HG03280 (cell line): ENCODE measurements around the gene DLG1.
"Not testable (repeated sequence)": the region's sequence is repeated elsewhere in the genome, so short reads cannot be mapped to it uniquely, and the experiment has no call there.

Source experiments
- ATAC-seq: cut with Tn5 transposase; IDR thresholded peaks from one replicate; pipeline ENCODE4 v1.9.1; 2021; ENCODE audit warnings: mild to moderate bottlenecking, moderate library complexity; ENCODE audit not compliant: unreplicated experiment

DLG1 gene

GRCh38 chr3:197216914-197217313 lies 81.5 kb downstream of the DLG1 start:
- no peak for ATAC-seq

GRCh38 chr3:197216169-197216860 lies 82.1 kb downstream of the DLG1 start:
- ATAC-seq = no peak

GRCh38 chr3:197212290-197212689 lies 86.1 kb downstream of the DLG1 start:
- ATAC-seq = no peak

GRCh38 chr3:197211698-197212097 lies 86.7 kb downstream of the DLG1 start:
- ATAC-seq = not testable (repeated sequence)

GRCh38 chr3:197209366-197210260 lies 88.8 kb downstream of the DLG1 start:
- no peak for ATAC-seq

GRCh38 chr3:197206913-197207312 lies 91.5 kb downstream of the DLG1 start:
- no peak for ATAC-seq

GRCh38 chr3:197205675-197206074 lies 92.7 kb downstream of the DLG1 start:
- no peak for ATAC-seq

GRCh38 chr3:197205265-197205664 lies 93.1 kb downstream of the DLG1 start:
- ATAC-seq = no peak

- no peak for ATAC-seq
Observed at GRCh38 chr3:197204736-197205135, 93.7 kb downstream of the DLG1 start.

GRCh38 chr3:197203714-197204146 lies 94.7 kb downstream of the DLG1 start:
- ATAC-seq = no peak

- ATAC-seq = no peak
Observed at GRCh38 chr3:197202694-197203093, 95.7 kb downstream of the DLG1 start.

- ATAC-seq = no peak
Observed at GRCh38 chr3:197201791-197202452, 96.5 kb downstream of the DLG1 start.

- ATAC-seq = not testable (repeated sequence)
Observed at GRCh38 chr3:197200856-197201255, 97.6 kb downstream of the DLG1 start.

- no peak for ATAC-seq
Observed at GRCh38 chr3:197197334-197197733, 101.1 kb downstream of the DLG1 start.

- no peak for ATAC-seq
Observed at GRCh38 chr3:197196192-197196591, 102.2 kb downstream of the DLG1 start.

GRCh38 chr3:197195326-197195725 lies 103.1 kb downstream of the DLG1 start:
- ATAC-seq = no peak

GRCh38 chr3:197193759-197194158 lies 104.7 kb downstream of the DLG1 start:
- not testable (repeated sequence) for ATAC-seq

GRCh38 chr3:197191897-197192296 lies 106.5 kb downstream of the DLG1 start:
- no peak for ATAC-seq

GRCh38 chr3:197189623-197190022 lies 108.8 kb downstream of the DLG1 start:
- ATAC-seq = no peak

- ATAC-seq = no peak
Observed at GRCh38 chr3:197188963-197189362, 109.4 kb downstream of the DLG1 start.

GRCh38 chr3:197186887-197187588 lies 111.4 kb downstream of the DLG1 start:
- ATAC-seq = no peak
